ENCODE results near the gene CEP55. TPM values are rescaled to one million over a fixed set of nuclear protein-coding genes. Genes with fewer than 3 reads are reported as not detected.

CEP55 gene
- total RNA-seq, 1 experiment from 2014 or later = 49.4 TPM

DNA sequence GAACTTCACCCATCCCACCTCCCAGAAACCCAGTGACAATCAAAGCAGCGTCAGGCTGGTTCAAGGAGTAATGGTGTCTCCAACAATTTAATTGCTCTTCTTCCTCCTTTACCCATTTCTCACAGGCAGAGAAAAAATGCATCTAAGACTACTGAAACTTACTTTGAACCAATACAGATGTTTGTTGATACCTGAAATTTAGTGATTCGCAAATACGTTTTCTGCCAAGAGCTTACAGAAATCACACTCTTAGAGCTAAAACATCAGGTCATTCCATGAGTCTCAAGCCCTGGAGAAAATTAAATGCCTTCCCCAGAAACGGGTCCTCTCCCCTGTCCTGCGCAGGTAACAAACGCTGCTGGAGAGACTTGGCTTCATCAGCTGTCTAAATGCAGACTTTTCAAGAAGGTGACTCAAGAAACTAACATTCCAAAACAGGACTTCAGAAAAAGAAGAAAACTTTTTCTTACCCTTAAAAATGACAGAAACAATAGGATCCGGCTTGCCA, 14.7 kb upstream of the CEP55 start:
- Histone ChIP-seq H3K36me3 (no peaks in the 10 kb centered on the region), H3K9me3 (replicated peaks) (no peaks in the 10 kb centered on the region), H3K4me1 (no peaks in the 10 kb centered on the region), H3K4me3 (peak overlapping the region; percentile 61), H3K27ac (peak overlapping the region; percentile 31; the same call in 1 of the 2 replicates), H3K27me3 (no peaks in the 10 kb centered on the region)
- no peak for DNase-seq

DNA sequence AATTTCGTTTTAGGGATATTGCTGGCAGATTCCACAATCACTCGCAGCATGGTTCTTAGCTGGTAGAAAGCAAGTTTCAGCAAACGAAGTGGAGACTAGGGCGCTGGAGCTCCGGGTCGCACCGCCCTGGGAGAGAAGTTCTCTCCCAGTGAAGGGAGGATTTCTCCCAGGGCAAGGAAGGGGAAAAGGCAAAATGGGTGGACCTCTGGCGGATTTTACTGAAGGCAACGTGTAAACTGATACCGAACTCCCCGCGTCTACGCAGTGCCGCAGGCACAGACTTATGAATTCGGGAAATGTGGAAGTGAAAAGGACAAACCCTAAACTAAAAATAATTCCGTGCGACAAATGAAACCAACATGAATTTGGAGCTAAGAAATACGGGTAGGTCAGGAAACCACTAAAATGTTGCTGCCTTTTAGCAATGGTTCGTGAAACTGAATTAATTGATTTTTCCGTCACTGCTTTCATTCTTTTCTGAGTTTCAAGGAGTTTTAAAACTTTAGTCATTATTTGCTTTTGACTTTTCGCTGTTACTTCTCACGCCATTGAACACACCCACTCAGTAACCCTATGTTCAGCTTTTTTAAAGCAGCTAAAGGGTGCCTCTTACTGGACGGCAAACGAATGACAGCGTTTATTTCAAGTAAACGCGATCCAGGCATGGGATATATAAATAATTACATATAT, 14.1 kb upstream of the CEP55 start, which contains the start of gene MYOF:
TSS of gene MYOF (minus strand) at position 190 of the 690 bp plus-strand sequence. CDS start at position 50, 140 bp downstream.
- Histone ChIP-seq H3K4me1 (no peaks in the 10 kb centered on the region), H3K4me3 (peak within 1 kb of the TSS; percentile 61), H3K9me3 (replicated peaks) (no peaks in the 10 kb centered on the region), H3K36me3 (no peaks in the 10 kb centered on the region), H3K27me3 (no peaks in the 10 kb centered on the region), H3K27ac (peak within 1 kb of the TSS; percentile 31)
- DNase-seq = peak; percentile 58 to 75

DNA sequence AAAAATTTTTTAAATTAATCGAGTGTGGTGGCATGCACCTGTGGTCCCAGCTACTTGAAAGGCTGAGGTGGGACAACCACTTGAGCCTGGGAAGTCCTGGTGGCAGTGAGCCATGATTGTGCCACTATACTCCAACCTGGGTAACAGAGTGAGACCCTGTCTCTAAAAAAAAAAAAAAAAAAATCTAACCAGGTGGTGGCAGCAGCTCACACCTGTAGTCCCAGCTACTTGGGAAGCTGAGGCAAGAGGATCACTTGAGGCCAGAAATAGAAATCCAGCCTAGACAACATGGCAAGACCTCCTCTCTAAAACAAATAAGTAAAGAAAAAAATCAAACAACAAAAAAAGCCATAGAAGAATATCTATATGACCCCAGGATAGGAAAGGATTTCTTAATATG, 10.7 kb upstream of the CEP55 start:
- H3K27ac ChIP-seq = no peak overlapping the region
- H3K4me1 ChIP-seq = peaks cover 16% of the 10 kb centered on the region
- no peaks in the 10 kb centered on the region for H3K27me3 ChIP-seq
- H3K4me3 ChIP-seq = no peak overlapping the region
- no peak for DNase-seq
- H3K36me3 ChIP-seq = no peaks in the 10 kb centered on the region
- H3K9me3 ChIP-seq (replicated peaks) = no peaks in the 10 kb centered on the region

DNA sequence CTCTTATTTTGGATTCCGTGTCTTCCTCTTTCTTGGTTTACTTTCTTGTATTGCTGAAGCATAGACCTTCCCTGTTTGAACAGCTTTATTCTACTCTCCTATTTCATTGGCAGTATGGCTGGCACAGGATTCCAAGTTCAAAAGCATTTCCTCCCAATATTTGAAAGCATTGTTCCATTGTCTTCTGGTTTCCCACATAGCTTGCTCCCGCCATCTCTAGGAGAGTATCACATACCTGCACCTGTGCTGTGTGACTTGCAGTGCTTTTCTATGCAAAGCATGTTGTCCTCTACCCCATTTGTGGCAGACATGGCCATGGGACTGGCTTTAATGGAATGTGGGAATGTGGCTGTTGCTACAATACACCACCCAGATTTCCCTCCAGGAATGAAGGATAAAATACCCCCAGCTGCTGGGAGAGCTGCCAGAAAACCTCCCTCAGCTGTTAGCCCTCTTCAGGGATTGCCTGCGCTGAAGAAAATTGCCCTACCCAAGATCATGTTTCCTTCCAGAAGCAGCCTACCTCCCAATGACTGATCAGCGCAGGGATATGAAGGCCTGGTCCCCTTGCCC, 7.4 kb upstream of the CEP55 start:
- H3K27ac ChIP-seq = peak overlapping the region; percentile 66
- peak; percentile 85 to 92 for DNase-seq
- no peaks in the 10 kb centered on the region for H3K36me3 ChIP-seq
- H3K27me3 ChIP-seq = no peaks in the 10 kb centered on the region
- H3K4me3 ChIP-seq = no peak overlapping the region
- no peaks in the 10 kb centered on the region for H3K9me3 ChIP-seq (replicated peaks)
- peaks cover 16% of the 10 kb centered on the region for H3K4me1 ChIP-seq

DNA sequence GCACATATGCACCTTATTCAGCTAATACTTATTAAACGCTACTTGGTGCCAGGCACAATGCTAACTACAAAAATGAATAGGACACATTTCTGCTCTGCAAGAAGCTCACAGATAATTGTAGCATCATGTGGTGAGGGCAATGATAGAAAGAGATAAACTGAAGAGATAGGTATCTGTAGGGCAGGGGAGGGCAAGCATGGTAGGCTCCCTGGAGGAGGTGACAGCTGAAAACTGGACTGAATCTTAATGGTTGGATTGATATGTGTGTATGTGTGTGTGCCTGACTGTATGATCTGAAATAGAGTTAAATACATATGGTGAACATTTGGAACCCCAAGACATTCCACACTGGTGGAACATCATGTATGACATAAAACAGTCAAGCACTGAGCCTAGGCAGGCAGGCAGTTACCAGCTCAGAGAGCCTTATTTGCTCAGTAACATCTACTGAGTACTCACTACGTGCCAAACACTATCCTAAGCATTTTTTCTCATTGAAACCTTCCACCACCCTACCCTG, 4.8 kb upstream of the CEP55 start:
- H3K27ac ChIP-seq = no peak overlapping the region
- H3K4me1 ChIP-seq = peaks cover 16% of the 10 kb centered on the region
- no peak overlapping the region for H3K4me3 ChIP-seq
- no peak for DNase-seq
- no peaks in the 10 kb centered on the region for H3K36me3 ChIP-seq
- H3K9me3 ChIP-seq (replicated peaks) = no peaks in the 10 kb centered on the region
- H3K27me3 ChIP-seq = no peaks in the 10 kb centered on the region

DNA sequence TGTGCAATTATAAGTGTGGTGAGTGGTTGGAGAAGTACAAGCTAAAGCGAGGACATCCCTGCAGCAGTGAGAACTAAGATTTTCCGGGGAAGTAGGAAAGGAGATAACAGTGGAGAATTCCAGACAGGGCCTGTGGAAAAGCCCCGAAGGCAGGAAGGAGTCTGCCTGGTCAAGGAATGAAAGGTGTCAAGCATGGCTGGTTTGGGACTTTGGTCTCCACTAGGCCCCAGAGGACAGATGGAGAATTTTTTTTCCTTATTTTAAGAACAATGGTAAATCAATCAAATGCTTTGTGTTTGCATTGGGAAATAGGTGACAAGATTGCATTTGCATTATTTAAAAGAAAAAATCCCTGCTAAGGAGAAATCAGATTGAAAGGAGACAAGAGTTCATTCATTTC, 3.2 kb upstream of the CEP55 start:
- H3K4me1 ChIP-seq = peaks cover 16% of the 10 kb centered on the region
- H3K27ac ChIP-seq = no peak overlapping the region
- no peak for DNase-seq
- no peaks in the 10 kb centered on the region for H3K27me3 ChIP-seq
- no peak overlapping the region for H3K4me3 ChIP-seq
- H3K36me3 ChIP-seq = no peaks in the 10 kb centered on the region
- H3K9me3 ChIP-seq (replicated peaks) = no peaks in the 10 kb centered on the region

DNA sequence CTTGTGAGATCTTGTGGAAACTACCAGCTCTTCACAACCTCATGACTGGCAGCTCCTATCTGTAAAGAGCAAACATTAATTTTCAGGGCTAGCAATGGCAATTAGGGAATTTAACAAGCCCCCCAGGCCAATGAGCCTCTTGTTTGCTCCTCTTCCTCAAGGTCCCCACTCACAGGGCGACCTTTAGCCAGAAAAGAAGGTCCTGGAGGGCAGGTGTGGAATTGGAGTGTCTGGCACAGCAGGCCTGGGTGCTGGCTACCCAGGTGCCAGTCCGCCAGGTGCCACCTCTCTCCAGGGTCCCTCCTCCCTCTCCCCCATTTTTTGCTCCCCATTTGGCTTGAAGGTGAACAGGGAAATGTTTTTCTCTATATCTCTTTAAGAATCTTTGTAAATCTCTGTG, 1.9 kb upstream of the CEP55 start:
- Histone ChIP-seq H3K27me3 (no peaks in the 10 kb centered on the region), H3K9me3 (replicated peaks) (no peaks in the 10 kb centered on the region), H3K36me3 (no peaks in the 10 kb centered on the region), H3K4me1 (peaks cover 10% of the 10 kb centered on the region), H3K4me3 (no peak overlapping the region), H3K27ac (no peak overlapping the region)
- DNase-seq = no peak

DNA sequence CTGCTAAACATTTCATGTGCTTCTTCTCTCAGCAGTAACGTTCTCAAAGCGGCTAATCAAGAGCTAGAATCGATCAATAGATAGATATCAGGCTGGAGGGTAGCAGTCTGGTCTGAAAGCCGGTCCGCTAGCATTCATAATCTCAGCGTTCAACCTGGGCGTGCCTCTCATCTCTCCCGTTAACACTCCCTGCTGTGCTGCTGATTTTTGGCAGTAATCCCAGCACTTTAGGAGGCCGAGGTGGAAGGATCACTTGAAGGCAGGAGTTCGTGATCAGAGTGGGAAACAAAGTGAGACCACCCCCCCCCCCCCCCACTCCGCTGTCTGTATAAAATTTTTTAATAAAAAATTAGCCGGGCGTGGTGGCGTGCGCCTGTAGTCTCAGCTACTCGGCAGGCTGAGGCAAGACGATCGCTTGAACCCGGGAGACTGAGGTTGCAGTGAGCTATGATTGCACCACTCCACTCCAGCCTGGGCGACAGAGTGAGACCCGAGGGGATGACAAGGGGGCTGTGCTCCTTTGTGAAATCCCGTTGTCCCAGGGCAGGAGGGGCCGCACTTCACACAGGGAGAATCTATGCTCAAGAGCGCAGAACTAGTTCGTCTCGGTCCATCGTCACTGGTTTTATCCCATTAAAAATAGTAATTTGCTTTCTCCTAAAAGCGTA, 624 bp upstream of the CEP55 start:
- H3K9me3 ChIP-seq (replicated peaks) = no peaks in the 10 kb centered on the region
- DNase-seq = peak; percentile 59 to 71
- H3K36me3 ChIP-seq = no peaks in the 10 kb centered on the region
- H3K27ac ChIP-seq = peak overlapping the region; percentile 78
- H3K27me3 ChIP-seq = no peaks in the 10 kb centered on the region
- H3K4me1 ChIP-seq = peaks cover 5% of the 10 kb centered on the region; the same call in 1 of the 2 replicates
- H3K4me3 ChIP-seq = peak overlapping the region; percentile 88

DNA sequence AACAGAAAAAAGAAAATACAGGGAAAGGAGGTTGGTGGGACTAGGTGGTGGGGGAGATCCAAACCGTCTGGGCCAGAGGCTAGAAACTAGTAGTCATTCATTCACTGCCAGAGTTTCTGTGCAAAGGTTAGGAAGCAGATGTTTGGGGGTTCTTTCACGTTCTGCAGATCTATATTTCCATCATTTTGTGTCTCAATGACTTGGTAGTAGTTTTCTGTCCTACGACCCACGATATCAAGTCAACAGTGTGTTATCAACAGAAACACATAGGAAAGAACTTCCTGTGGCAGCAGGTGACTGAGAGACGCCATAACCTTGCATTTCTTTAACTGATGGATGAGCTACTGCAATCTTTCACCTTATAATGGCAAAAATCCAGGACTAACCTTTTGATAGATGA, 1.8 kb downstream of the CEP55 start:
- Histone ChIP-seq H3K4me3 (no peak overlapping the region), H3K36me3 (no peaks in the 10 kb centered on the region; the same call in 1 of the 2 replicates), H3K4me1 (peaks cover 13% of the 10 kb centered on the region), H3K9me3 (replicated peaks) (no peaks in the 10 kb centered on the region), H3K27ac (no peak overlapping the region), H3K27me3 (no peaks in the 10 kb centered on the region)
- DNase-seq = no peak

DNA sequence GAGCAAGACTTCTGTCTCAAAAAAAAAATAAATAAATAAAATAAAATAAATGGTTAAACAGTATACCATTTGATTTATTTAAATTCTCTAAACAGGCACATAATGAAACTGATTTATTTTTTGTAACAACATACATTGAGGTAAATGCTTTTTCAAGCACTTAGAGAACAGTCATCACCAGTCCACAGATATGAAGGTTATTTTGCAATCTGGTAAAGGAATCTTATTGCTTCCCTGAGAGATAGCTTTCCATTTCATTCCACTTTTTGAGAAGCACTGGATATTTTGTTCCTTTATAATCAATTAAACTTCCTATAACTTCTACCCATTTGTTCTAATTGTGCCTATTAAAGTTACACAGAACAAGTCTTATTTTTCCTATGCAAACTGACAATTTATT, 5.2 kb downstream of the CEP55 start:
- Histone ChIP-seq H3K27ac (no peak overlapping the region), H3K27me3 (no peaks in the 10 kb centered on the region), H3K36me3 (peaks cover 10% of the 10 kb centered on the region), H3K4me3 (no peak overlapping the region), H3K4me1 (peaks cover 13% of the 10 kb centered on the region), H3K9me3 (replicated peaks) (no peaks in the 10 kb centered on the region)
- no peak for DNase-seq

DNA sequence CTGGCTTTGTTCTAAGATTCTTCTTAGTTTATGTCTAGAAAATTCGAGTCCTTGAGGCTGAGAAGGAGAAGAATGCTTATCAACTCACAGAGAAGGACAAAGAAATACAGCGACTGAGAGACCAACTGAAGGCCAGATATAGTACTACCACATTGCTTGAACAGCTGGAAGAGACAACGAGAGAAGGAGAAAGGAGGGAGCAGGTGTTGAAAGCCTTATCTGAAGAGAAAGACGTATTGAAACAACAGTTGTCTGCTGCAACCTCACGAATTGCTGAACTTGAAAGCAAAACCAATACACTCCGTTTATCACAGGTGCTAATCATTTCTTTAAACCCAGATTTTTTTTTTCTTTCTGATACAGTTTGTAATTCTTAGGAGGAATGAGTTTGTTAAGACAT, 6.7 kb downstream of the CEP55 start:
- H3K4me3 ChIP-seq = no peak overlapping the region
- peak overlapping the region; percentile 59 for H3K27ac ChIP-seq
- no peaks in the 10 kb centered on the region for H3K9me3 ChIP-seq (replicated peaks)
- peaks cover 13% of the 10 kb centered on the region for H3K4me1 ChIP-seq
- H3K36me3 ChIP-seq = peaks cover 20% of the 10 kb centered on the region
- no peaks in the 10 kb centered on the region for H3K27me3 ChIP-seq
- peak; percentile 28 to 70 for DNase-seq

DNA sequence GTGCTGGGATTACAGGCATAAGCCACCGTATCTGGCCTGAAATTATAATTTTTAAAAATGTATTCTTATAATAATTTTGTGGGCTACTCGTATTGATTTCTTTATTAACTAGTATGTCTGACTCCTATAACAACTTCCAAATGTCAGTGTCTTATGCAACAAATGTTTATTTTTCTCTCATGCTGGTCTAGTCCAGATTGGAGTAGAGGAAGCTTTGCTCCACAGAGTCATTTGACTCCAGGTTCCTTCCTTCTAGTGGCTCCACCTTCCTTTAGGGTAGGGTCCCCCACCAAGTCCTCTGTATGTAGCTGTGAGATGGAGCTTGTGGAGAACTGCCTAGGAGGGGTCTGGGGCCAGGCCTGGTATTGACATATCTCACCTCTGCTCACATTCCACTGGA, 8.7 kb downstream of the CEP55 start:
- no peak overlapping the region for H3K27ac ChIP-seq
- no peak for DNase-seq
- H3K4me3 ChIP-seq = no peak overlapping the region
- peaks cover 8% of the 10 kb centered on the region for H3K4me1 ChIP-seq
- H3K27me3 ChIP-seq = no peaks in the 10 kb centered on the region
- no peaks in the 10 kb centered on the region for H3K9me3 ChIP-seq (replicated peaks)
- H3K36me3 ChIP-seq = peaks cover 24% of the 10 kb centered on the region

DNA sequence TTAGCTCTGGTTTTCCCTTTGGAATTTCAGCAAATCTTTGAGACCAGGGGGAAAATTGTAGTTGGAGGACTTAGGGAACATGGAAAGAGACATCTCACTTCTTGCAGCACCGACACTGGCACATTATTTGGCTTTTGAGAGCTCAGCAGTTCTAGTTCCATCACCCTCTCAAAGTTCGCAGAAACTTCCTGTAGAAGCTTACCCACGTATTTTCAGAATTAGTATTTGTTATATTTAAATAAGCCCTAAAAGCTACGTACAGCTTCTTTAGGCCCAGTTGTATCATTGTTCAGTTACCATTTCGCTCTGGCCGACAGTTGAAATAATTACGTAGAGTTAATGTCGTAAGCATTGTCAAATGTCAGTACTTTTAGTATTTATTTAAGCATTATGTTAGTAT, 13.4 kb downstream of the CEP55 start:
- Histone ChIP-seq H3K4me1 (no peaks in the 10 kb centered on the region), H3K4me3 (no peak overlapping the region), H3K36me3 (peaks cover 20% of the 10 kb centered on the region), H3K9me3 (replicated peaks) (no peaks in the 10 kb centered on the region), H3K27ac (no peak overlapping the region), H3K27me3 (no peaks in the 10 kb centered on the region)
- DNase-seq = no peak

DNA sequence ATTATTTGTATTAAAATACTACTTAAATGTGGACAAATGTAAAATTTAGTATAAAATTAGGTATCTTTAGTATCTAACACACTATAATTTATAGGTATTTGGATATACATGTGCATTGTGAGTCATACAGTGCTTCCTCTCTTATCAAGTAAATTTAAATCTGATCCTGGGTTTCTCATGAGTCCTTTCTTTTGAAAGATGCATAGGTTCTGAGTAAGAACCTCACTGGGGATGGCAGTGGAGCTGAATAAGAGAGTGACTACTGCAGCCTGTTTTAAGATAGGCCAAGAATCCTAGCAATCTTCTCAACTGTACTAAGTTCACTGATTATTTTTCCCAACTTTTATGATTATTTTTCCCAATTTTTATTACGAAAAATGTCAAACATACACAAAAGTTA, 16.2 kb downstream of the CEP55 start:
- H3K9me3 ChIP-seq (replicated peaks) = no peaks in the 10 kb centered on the region
- no peaks in the 10 kb centered on the region for H3K4me1 ChIP-seq
- H3K27ac ChIP-seq = no peak overlapping the region
- peaks cover 42% of the 10 kb centered on the region for H3K36me3 ChIP-seq
- DNase-seq = no peak
- H3K27me3 ChIP-seq = no peaks in the 10 kb centered on the region
- H3K4me3 ChIP-seq = no peak overlapping the region

DNA sequence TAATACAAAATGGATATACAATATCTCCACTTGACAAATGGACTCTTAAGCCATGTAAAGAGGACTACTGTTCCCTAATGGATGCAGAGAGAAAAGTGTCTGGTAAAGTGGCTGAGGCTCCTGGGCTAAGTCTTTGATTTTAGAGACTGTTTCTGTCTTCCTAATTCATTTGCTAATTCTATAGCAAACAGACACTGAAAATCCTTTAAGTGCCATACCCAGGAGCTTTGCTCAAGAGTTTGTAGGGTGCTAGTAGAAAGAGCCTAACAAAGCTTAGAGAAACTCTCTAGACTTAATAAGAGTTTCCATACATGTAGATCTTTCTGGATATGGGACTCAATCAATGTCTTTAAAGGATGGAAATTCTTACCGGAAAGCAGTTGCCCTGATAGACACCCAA, 16.7 kb downstream of the CEP55 start:
- H3K4me1 ChIP-seq = no peaks in the 10 kb centered on the region
- H3K4me3 ChIP-seq = no peak overlapping the region
- H3K36me3 ChIP-seq = peaks cover 41% of the 10 kb centered on the region
- H3K9me3 ChIP-seq (replicated peaks) = no peaks in the 10 kb centered on the region
- no peaks in the 10 kb centered on the region for H3K27me3 ChIP-seq
- no peak overlapping the region for H3K27ac ChIP-seq
- DNase-seq = no peak
